GM12864 (cell line): ENCODE results near the gene HOXB5.

Experiments used
- DNase-seq: peaks from one replicate; pipeline ENCODE4 v3.0.0-alpha.2; 2011; ENCODE audit warnings: low read depth
- H3K4me3 ChIP-seq: 2 replicates; pipeline ENCODE4 v1.5.1; 2011; ENCODE audit warnings: mild to moderate bottlenecking, low read depth, low read length, control low read depth
- CTCF ChIP-seq: IDR thresholded peaks from 2 replicates; pipeline ENCODE4 v1.5.1; 2011; ENCODE audit warnings: low read depth, mild to moderate bottlenecking, moderate library complexity, low read length, control low read depth, inconsistent platforms; ENCODE audit errors: missing control alignments

Gene HOXB5

GRCh38 chr17:48583708-48584222 lies 9.8 kb downstream of the HOXB5 start:
- no peak overlapping the region for H3K4me3 ChIP-seq
- TF ChIP-seq CTCF, result no peak
- no peak for DNase-seq

- no peak for TF ChIP-seq CTCF
- H3K4me3 ChIP-seq, result no peak overlapping the region; the same call in 1 of the 2 replicates
- no peak for DNase-seq
Observed at GRCh38 chr17:48582750-48583069, 10.9 kb downstream of the HOXB5 start.

- no peak for TF ChIP-seq CTCF
- DNase-seq, result no peak
- H3K4me3 ChIP-seq, result no peak overlapping the region
Observed at GRCh38 chr17:48579760-48580554, 13.6 kb downstream of the HOXB5 start.

- peak overlapping the region; percentile 84 for H3K4me3 ChIP-seq
- DNase-seq, result no peak
- TF ChIP-seq CTCF, result no peak
Observed at GRCh38 chr17:48579471-48579759, 14.2 kb downstream of the HOXB5 start.

- TF ChIP-seq CTCF, result peak; percentile 14
- DNase-seq, result no peak
- H3K4me3 ChIP-seq, result peak overlapping the region; percentile 84
Observed at GRCh38 chr17:48578616-48579470, 14.7 kb downstream of the HOXB5 start.

- H3K4me3 ChIP-seq, result peak within 1 kb of the TSS; percentile 84
- DNase-seq, result peak; percentile 44
- no peak for TF ChIP-seq CTCF
Observed at GRCh38 chr17:48577946-48578615, 15.5 kb downstream of the HOXB5 start, which contains the start of gene HOXB4. Gene HOXB4, minus strand, starts transcription at chr17:48578350. Its CDS starts 31 bp downstream, at chr17:48578319.
